Smooth muscle cell (in vitro differentiated cells): Measurements from ENCODE around the gene CBX6. TPM values are rescaled to one million over a fixed set of nuclear protein-coding genes. Genes with fewer than 3 reads are reported as not detected.

Source experiments
- DNase-seq: peaks from one replicate; lab custom pipeline; 2025; ENCODE audit not compliant: unreplicated experiment; lab: John Stamatoyannopoulos, UW
- H2AFZ ChIP-seq: fragments of 200-600 bp; sonication (generic); 2 replicates; pipeline ENCODE4 v1.6.0; 2016; ENCODE audit warnings: antibody characterized with exemption, low read depth, mild to moderate bottlenecking
- H3F3A ChIP-seq: fragments of 200-600 bp; sonication (generic); 2 replicates; pipeline ENCODE4 v1.6.0; 2017; ENCODE audit warnings: antibody characterized with exemption, low read depth
- H3K27ac ChIP-seq: fragments of 200-600 bp; sonication (generic); 2 replicates; pipeline ENCODE4 v1.5.1; 2016; ENCODE audit warnings: low read depth, mild to moderate bottlenecking
- H3K27me3 ChIP-seq: fragments of 200-600 bp; sonication (generic); 2 replicates; pipeline ENCODE4 v1.6.1; 2016; ENCODE audit warnings: low read depth, mild to moderate bottlenecking
- H3K36me3 ChIP-seq: fragments of 200-600 bp; sonication (generic); 2 replicates; pipeline ENCODE4 v1.5.1; 2016; ENCODE audit warnings: low read depth
- H3K4me1 ChIP-seq: fragments of 200-600 bp; sonication (generic); 2 replicates; pipeline ENCODE4 v1.5.1; 2016; ENCODE audit warnings: low read depth
- H3K4me2 ChIP-seq: fragments of 200-600 bp; sonication (generic); 2 replicates; pipeline ENCODE4 v1.6.0; 2016; ENCODE audit warnings: mild to moderate bottlenecking
- H3K4me3 ChIP-seq: fragments of 200-600 bp; sonication (generic); 2 replicates; pipeline ENCODE4 v1.5.1; 2016; ENCODE audit warnings: mild to moderate bottlenecking
- H3K79me2 ChIP-seq: fragments of 200-600 bp; sonication (generic); 2 replicates; pipeline ENCODE4 v1.6.0; 2016; ENCODE audit warnings: low read depth, mild to moderate bottlenecking
- H3K9ac ChIP-seq: fragments of 200-600 bp; sonication (generic); 2 replicates; pipeline ENCODE4 v1.6.0; 2016; ENCODE audit warnings: low read depth
- H3K9me3 ChIP-seq: fragments of 200-600 bp; sonication (generic); replicated peaks from 2 replicates; pipeline ENCODE4 v1.5.1; 2016; ENCODE audit warnings: low read depth
- H4K20me1 ChIP-seq: fragments of 200-600 bp; sonication (generic); 2 replicates; pipeline ENCODE4 v1.6.0; 2016; ENCODE audit warnings: low read depth
- CTCF ChIP-seq: fragments of 200-600 bp; sonication (generic); IDR thresholded peaks from 2 replicates; pipeline ENCODE4 v1.5.1; 2017; ENCODE audit warnings: borderline replicate concordance, mild to moderate bottlenecking, antibody characterized with exemption; ENCODE audit not compliant: insufficient read depth, poor library complexity, severe bottlenecking
- WGBS: methylation state at CpG from one replicate; pipeline ENCODE4 v1.1.7; 2016; ENCODE audit warnings: low lambda C conversion rate; 5-methylcytosine and 5-hydroxymethylcytosine counted together
- polyA plus RNA-seq: library from polyadenylated mRNA; unstranded; fragments of >200 nt; fragmentation: Nextera tagmentation; extraction: Ambion mirVana; gene quantifications from 2 replicates; pipeline ENCODE4 v1.2.1, GENCODE V29; 2016
- total RNA-seq: library from RNA; depleted of rRNA; stranded (reverse); fragments of >200 nt; gene quantifications from 2 replicates; pipeline ENCODE4 v1.2.3, GENCODE V29; 2014

The CBX6 gene
- total and polyA plus RNA-seq, 2 experiments from 2014 or later: 11.6 to 23.9 TPM

- peaks cover 7% of the 10 kb centered on the region for H4K20me1 ChIP-seq
- no peak for TF ChIP-seq CTCF
- no peaks in the 10 kb centered on the region for H3K79me2 ChIP-seq
- H3K9me3 ChIP-seq: no peaks in the 10 kb centered on the region
- no peaks in the 10 kb centered on the region for H3K4me1 ChIP-seq
- H3K4me2 ChIP-seq: no peak overlapping the region
- H3F3A ChIP-seq: peaks cover 7% of the 10 kb centered on the region
- H3K36me3 ChIP-seq: no peaks in the 10 kb centered on the region
- no peak overlapping the region for H3K4me3 ChIP-seq
- 89% methylated on average over 3 of the region's 3 CpGs for WGBS
- no peak overlapping the region for H2AFZ ChIP-seq
- H3K27ac ChIP-seq: no peak overlapping the region
- peaks cover 17% of the 10 kb centered on the region for H3K27me3 ChIP-seq
- H3K9ac ChIP-seq: no peak overlapping the region
- DNase-seq: no peak
Observed at GRCh38 chr22:38840129-38840528, 31.9 kb downstream of the CBX6 start.

DNA sequence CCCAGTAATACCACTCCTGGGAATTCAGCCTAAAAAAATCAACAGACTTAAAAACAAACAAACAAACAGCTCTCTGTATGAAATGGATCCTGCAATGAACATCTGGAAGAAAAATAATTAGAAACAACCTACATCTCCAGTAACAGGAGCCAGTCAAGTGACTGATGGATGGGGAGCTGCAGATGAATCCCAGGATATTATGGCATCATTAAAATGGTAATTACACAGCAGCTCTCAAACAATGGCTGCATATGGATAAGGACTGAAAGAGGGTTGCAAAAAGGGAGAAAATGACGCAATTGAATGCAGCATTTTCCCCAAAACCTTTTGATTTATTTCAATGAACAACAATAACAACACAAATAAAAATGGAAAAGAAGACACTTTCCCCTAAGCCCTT, 32.3 kb downstream of the CBX6 start:
- no peaks in the 10 kb centered on the region for H3K4me1 ChIP-seq
- no peak overlapping the region for H3K27ac ChIP-seq
- no peak overlapping the region for H3K4me3 ChIP-seq
- peaks cover 17% of the 10 kb centered on the region for H3K27me3 ChIP-seq
- no peak for DNase-seq
- H3K9me3 ChIP-seq: no peaks in the 10 kb centered on the region
- no peak overlapping the region for H3K4me2 ChIP-seq
- H3K79me2 ChIP-seq: no peaks in the 10 kb centered on the region
- H3K9ac ChIP-seq: no peak overlapping the region
- peaks cover 7% of the 10 kb centered on the region for H4K20me1 ChIP-seq
- 82% methylated on average over 1 of the region's 1 CpG for WGBS
- peaks cover 7% of the 10 kb centered on the region for H3F3A ChIP-seq
- no peak for TF ChIP-seq CTCF
- no peak overlapping the region for H2AFZ ChIP-seq
- no peaks in the 10 kb centered on the region for H3K36me3 ChIP-seq

- no peak for TF ChIP-seq CTCF
- H3K27ac ChIP-seq: no peak overlapping the region
- no peaks in the 10 kb centered on the region for H3K4me1 ChIP-seq
- no peaks in the 10 kb centered on the region for H3K79me2 ChIP-seq
- peaks cover 15% of the 10 kb centered on the region for H3K27me3 ChIP-seq
- no peaks in the 10 kb centered on the region for H3K36me3 ChIP-seq
- H2AFZ ChIP-seq: no peak overlapping the region
- H3K9ac ChIP-seq: no peak overlapping the region
- no peak overlapping the region for H3K4me2 ChIP-seq
- no peak overlapping the region for H3K4me3 ChIP-seq
- no peak for DNase-seq
- no peaks in the 10 kb centered on the region for H3K9me3 ChIP-seq
- peaks cover 7% of the 10 kb centered on the region for H4K20me1 ChIP-seq
- 81% methylated on average over 6 of the region's 6 CpGs for WGBS
- no peaks in the 10 kb centered on the region for H3F3A ChIP-seq
Observed at GRCh38 chr22:38837414-38837928, 34.5 kb downstream of the CBX6 start.

GRCh38 chr22:38835888-38836301, 36.1 kb downstream of the CBX6 start:
- H3K9ac ChIP-seq: no peak overlapping the region
- no peak for TF ChIP-seq CTCF
- peak overlapping the region; percentile 65 for H3K4me2 ChIP-seq
- no peaks in the 10 kb centered on the region for H3K4me1 ChIP-seq
- WGBS: 17% methylated on average over 18 of the region's 19 CpGs
- no peak overlapping the region for H2AFZ ChIP-seq
- H3K36me3 ChIP-seq: no peaks in the 10 kb centered on the region
- no peaks in the 10 kb centered on the region for H3K9me3 ChIP-seq
- H4K20me1 ChIP-seq: peaks cover 7% of the 10 kb centered on the region
- no peak overlapping the region for H3K4me3 ChIP-seq
- H3F3A ChIP-seq: no peaks in the 10 kb centered on the region
- peaks cover 1% of the 10 kb centered on the region for H3K27me3 ChIP-seq
- H3K79me2 ChIP-seq: no peaks in the 10 kb centered on the region
- no peak overlapping the region for H3K27ac ChIP-seq
- no peak for DNase-seq
